GM10248 (cell line): Measurements from ENCODE around the gene PKIG.
"Not testable (repeated sequence)": the region's sequence is repeated elsewhere in the genome, so short reads cannot be mapped to it uniquely, and the experiment has no call there.

Source experiments
- CTCF ChIA-PET: fragments of 300-600 bp; sonication (Branson Sonifier 250); formaldehyde crosslinking; extraction: SDS; loops from one replicate; lab custom pipeline; 2021; ENCODE audit warnings: antibody characterized with exemption; lab: Yijun Ruan, JAX
- POLR2A ChIA-PET: fragments of 350-650 bp; sonication (Branson Sonifier 250); formaldehyde crosslinking; extraction: SDS; loops from one replicate; lab custom pipeline; 2020; ENCODE audit warnings: antibody characterized with exemption; lab: Yijun Ruan, JAX
- DNase-seq: peaks from one replicate; pipeline ENCODE4 v3.0.0; 2012; ENCODE audit errors: extremely low spot score
- CTCF ChIP-seq: IDR thresholded peaks from 2 replicates; pipeline ENCODE4 v1.5.1; 2012; ENCODE audit warnings: mild to moderate bottlenecking, low read depth; ENCODE audit errors: extremely low read depth, missing control alignments, control extremely low read depth

The PKIG gene

DNA sequence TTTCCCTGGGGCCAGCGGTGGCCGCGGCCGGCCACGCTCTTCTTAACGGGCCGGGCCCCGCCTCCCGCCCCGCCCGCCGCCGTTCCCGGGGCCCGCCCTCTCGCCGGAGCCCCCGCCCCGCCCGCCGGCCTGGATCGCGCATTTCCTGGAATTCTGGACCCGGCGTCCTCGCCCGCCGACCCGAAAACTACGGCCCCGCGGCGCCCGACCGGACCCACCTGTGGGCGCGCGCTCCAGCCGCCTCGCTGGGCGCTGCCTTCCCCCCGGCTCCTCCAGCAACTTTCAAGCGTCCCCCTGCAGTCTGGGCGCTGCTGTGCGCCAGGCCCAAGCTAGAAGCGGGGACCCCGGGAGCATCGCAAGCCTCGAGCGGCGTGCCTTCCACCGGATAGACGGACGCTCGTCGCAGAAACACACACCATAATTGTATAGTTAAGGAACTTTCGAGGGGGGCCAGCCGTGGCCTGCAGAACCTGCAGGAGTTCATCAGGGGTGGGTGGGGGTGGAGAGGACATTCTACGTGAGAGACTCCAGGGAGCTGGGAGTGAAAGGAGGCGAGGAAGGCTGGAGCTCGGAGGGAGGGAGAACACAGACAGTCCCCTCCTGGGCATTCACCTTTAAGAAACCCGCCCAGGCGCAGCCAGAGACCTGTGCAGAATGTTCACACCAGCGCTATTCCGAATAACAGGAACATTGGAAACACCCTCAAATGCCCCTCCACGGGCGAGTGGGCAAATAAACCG is 69.5 kb downstream of the PKIG start, which contains the start of gene ADA:
Gene ADA (minus strand): TSS at position 16 of the 740 bp plus-strand sequence. CDS start 92 bp downstream, outside the sequence.
- ChIA-PET POLR2A (interaction anchor here (0.7 kb wide), 1 partner anchor 1185 kb away, joined by 8 read pairs; no protein-coding TSS in a partner anchor), CTCF (interaction anchor here (0.7 to 3.7 kb wide), 4 partner anchors 9 to 435 kb away, joined by 3 to 17 read pairs (median 10); no protein-coding TSS in a partner anchor)

DNA sequence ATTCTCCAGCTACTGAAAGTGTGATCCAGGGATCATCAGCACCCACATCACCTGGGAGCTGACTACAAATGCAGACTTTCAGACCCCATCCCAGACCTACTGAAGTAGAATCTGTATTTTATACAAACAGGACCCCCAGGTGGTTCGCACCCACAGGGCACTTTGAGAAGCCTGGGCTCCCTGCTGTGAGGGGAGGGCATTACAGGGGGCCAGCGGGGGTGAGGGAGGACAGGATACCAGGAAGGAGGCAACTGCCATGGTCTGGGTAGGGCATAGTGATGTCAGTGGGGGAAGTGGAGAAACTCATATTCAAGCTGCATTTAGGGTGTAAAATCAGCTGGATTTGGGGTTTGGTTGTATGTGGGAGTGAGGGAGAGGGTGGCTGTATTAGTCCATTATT is 71.2 kb downstream of the PKIG start:
- CTCF ChIA-PET, result interaction anchor here (1.4 to 2.8 kb wide), 2 partner anchors 10 to 29 kb away, joined by 4 to 15 read pairs; no protein-coding TSS in a partner anchor
- POLR2A ChIA-PET, result no interaction called here
- DNase-seq, result no peak
- TF ChIP-seq CTCF, result no peak

More for the DNA sequence above, 69.5 kb downstream of the PKIG start, which contains the start of gene ADA:
- peak; percentile 66 for DNase-seq
- peak; percentile 12 for TF ChIP-seq CTCF

- CTCF ChIA-PET, result interaction anchor here (1.4 to 2.8 kb wide), 2 partner anchors 11 to 29 kb away, joined by 4 to 15 read pairs; no protein-coding TSS in a partner anchor
- DNase-seq, POLR2A ChIA-PET: not testable (repeated sequence)
Measured at GRCh38 chr20:44654210-44654609, 71.8 kb downstream of the PKIG start.

DNA sequence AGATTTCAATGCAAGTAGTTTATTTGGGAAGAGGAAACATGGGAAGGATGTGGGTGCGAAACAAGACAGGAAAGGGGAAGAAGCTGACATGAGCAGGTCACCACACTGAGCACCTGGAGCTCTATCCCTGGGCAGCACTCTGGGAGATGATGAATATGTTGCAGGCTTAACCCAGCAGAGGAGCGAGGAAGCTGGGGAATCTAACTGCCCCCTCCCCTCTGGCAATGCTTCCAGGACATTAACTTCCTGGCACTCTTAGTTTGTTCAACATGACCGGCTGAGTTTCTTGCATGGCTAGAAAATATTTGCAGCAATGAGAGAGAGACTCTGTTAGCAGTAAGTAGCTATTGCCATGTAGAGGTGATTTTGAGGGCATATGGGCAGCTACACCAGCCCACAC is 74.1 kb downstream of the PKIG start:
- TF ChIP-seq CTCF, result no peak
- CTCF ChIA-PET, result interaction anchor here (1.0 to 1.9 kb wide), 5 partner anchors 8 to 29 kb away, joined by 4 to 7 read pairs (median 5); no protein-coding TSS in a partner anchor
- POLR2A ChIA-PET, result no interaction called here
- DNase-seq, result no peak

GRCh38 chr20:44657875-44658274 is 75.5 kb downstream of the PKIG start:
- no peak for DNase-seq
- POLR2A ChIA-PET, result no interaction called here
- no peak for TF ChIP-seq CTCF
- CTCF ChIA-PET, result no interaction called here

DNA sequence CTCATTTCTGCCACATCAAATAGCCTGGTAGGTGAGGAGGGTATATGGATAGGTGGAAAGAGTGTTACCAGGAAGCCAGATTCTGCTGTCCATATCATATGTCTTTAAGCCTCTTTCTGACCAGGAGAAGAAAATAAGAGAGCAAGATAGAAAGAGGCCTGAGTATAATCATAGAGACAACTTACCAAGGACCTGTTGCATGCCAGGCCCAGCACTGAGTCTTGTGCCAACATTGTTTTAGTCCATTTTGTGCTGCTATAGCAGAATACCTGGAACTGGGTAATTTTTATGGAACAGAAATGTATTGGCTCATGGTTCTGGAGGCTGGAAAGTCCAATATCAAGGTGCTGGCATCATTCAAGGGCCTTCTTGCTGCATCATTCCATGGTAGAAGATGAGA is 76.4 kb downstream of the PKIG start:
- POLR2A ChIA-PET, result no interaction called here
- TF ChIP-seq CTCF, result no peak
- CTCF ChIA-PET, result no interaction called here

DNA sequence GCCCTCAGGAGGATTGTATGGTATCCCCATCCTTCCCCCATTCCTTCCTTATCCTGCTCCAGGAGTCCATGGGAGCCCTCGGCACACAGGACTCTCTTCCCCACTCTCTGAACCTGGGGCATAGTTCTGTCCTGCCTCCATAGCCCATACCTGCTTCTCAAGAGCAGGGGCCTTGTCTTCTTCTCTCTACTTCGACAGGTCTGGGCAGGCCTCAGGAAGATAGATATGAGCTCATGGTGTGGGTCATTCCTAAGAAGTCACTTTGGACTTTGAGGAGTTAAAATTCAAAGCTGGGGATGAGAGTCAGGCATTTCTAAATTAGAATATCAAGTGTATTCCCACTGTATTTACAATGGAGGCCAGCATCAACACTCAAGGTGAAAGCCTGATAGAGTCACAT is 77.6 kb downstream of the PKIG start:
- CTCF ChIA-PET, result interaction anchor here (0.7 to 1.5 kb wide), 3 partner anchors 9 to 23 kb away, joined by 3 to 4 read pairs (median 4); no protein-coding TSS in a partner anchor
- TF ChIP-seq CTCF, result no peak

More for the DNA sequence above, 76.4 kb downstream of the PKIG start:
- no peak for DNase-seq

More for the DNA sequence above, 77.6 kb downstream of the PKIG start:
- POLR2A ChIA-PET, result no interaction called here
- DNase-seq, result no peak
